Inflammatory macrophage (primary cell): ENCODE data around the gene SPOCD1.
A peak's percentile ranks its signal among the peaks of the same experiment; 100 is the strongest.

Experiments used
- DNase-seq, 2 donors: peaks; one replicate each; pipeline ENCODE4 v3.0.0-alpha.2; 2020 to 2022
- total RNA-seq, 18 experiments: gene quantifications; one replicate each; lab custom pipeline; 2026; ENCODE audit warnings: mixed read lengths in 6 of 18, inconsistent platforms in 2 of 18; lab: John Stamatoyannopoulos, UW

Gene SPOCD1
- 67.3 to 361 (median 137) reads per million in 18 experiments for total RNA-seq

DNA sequence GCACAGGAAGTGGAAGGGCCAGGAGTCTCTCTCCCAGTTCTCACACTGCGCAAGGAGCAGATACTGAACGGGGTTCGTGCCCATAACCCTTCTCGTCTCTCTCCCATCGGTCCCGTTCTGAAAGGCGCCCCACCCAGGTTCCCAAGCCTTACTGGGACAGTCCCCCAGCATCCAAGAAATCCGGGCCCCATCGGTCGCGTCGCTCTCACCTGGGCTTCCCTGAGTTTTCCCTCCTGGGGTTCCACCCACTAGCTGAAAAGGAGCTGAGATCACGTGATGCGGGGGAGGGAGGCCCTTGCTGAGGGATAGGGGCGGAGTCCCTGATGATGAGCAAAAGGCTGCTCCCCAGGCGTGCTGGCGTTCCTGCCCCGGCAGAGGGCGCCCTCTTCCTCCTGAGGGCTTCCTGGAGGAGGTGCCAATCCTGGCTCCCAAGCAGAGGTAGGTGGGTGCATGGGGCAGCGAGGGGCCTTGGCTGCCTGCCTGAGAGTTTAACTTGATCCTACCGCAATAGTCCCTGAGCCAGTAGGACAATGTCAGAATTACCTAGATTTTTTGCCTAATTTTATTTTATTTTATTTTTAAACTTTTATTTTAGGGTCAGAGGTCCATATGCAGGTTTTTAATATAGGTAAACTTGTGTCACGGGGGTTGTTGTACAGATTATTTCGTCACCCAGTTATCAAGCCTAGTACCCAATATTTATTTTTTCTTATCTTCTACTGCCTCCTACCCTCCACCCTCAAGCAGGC lies at the start of gene SPOCD1:
Gene SPOCD1 (minus strand): TSS at position 271 of the 749 bp plus-strand sequence. CDS start 689 bp downstream, outside the sequence.
- peak; percentile 77 to 81 for DNase-seq

DNA sequence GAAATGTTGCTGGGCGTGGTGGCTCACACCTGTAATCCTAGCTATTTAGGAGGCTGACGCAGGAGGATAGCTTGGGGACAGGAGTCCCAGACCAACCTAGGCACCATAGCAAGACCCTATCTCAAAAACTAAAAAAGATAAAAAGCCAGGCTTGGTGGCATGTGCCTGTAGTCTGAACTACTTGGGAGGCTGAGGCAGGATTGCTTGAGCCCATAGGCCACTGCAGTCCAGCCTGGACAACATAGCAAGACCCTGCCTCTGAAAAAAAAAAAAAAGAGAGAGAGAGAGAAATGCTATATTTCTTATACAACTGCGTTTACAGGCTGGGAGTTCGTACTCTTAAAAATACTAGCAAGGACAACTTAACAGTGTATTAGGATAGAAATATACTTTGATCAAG lies 46.2 kb upstream of the SPOCD1 start:
- DNase-seq: no peak

DNA sequence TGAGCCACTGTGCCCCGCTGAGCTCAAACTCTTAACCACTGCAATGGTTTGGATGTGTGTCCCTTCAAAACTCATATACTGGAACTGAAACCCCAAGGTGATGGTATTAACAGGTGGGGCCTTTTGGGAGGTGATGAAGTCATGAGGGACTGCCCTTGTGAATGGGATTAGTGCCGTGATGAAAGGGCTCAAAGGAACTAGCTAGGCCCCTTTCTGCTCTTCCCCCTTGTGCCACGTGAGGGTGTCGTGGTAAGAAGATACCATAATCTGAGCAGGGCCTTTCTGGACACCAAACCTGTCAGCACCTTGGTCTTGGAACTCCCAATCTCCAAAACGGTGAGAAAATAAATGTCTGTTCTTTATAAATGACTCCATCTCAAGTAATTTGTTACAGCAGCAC lies 45.5 kb upstream of the SPOCD1 start:
- no peak for DNase-seq

- DNase-seq: no peak
These were observed 44.8 kb upstream of the SPOCD1 start for GRCh38 chr1:31860581-31860980.

DNA sequence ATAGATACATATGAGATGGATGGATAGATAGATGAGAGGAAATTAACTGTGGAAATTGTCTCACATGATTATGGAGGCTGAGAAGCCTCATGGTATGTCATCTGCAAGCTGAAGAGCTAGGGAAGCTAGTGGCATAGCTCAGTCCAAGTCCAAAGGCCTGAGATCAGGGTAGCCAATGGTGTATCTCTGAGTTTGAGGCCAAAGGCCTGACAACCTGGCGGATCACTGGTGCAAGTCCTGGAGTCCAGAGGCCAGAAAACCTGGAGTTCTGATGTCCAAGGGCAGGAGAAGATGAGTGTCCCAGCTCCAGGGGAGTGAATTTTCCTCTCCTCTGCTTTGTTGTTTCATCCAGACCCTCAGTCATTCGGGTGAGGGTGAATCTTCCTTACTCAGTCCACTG lies 43.9 kb upstream of the SPOCD1 start:
- DNase-seq: no peak

DNA sequence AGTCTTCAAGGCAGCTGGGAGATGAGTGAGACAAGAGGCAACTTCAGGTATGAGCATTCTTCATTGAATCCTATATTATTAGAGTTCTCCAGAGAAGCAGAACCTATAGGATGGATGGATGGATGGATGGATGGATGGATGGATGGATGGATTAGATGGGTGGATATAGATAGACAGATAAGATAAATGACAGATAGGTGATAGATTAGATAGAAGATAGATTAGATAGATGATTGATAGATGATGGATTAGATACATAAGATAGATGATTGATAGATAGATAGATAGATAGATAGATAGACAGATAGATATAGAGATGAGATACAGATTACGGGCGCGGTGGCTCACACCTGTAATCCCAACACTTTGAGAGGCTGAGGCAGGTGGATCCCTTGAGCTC lies 43.2 kb upstream of the SPOCD1 start:
- no peak for DNase-seq

GRCh38 chr1:31857863-31858262 lies 42.0 kb upstream of the SPOCD1 start:
- no peak for DNase-seq

DNA sequence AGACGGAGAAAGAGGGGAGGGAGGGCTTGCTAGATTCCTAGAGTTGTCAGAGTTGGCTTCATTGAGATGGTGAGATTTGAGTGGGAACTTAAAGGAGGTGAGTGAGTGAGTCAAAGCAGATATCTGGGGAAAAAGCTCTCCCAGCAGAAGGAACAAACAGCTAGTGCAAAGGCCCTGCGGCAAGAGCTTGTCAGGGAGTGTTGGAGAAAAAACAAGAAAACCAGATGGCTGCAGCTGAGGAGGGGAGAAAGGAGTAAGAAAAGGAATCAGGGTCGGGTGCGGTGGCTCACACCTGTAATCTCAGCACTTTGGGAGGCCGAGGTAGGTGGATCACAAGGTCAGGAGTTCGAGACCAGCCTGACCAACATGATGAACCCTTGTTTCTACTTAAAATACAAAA lies 40.3 kb upstream of the SPOCD1 start:
- DNase-seq: no peak

- peak; percentile 52 to 60 for DNase-seq
These were observed 39.4 kb upstream of the SPOCD1 start for GRCh38 chr1:31855038-31855845.

DNA sequence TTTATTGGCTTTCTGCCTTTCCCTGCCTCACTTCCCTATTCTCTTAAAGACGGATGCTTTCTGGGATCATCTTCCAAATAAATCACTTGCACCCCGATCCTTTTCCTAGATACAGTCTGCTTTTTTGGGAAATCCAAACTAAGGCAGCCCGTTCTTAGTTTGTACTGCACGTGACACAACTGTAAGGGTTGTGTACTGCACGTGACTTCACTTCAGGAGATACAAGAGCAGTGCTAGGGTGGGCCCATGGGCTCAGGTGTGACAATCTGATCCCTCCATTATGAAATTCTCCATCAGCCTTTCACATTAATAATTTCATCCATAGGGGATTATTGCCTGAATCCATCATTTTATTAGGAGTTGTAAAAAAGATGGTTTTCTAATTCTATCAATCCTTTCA lies 33.8 kb upstream of the SPOCD1 start:
- no peak for DNase-seq

DNA sequence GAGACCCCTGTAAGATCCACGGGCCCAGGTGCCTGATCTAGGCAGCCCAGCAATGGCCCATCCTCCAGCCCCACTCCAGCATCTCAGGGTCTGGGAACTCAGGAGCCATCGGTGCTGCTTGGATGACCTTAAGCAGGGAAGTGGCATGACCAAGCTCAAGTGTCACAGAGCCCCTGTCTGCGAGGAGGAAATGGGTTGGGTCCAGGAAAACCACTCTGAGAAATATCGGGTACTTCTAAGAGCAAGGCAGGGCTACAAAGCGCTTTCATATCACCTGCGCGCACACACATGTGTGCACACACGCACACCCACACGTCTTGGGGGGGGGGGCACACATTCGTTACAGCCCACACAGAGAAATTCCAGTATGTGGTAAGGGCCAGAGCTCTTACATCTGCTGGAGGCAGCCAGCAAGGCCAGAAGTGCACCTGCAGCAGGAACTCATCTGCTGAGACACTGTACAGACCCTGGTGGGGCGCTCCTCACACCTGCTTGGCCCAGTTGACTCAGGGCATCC lies 32.6 kb upstream of the SPOCD1 start:
- DNase-seq: no peak

GRCh38 chr1:31846484-31846883 lies 30.7 kb upstream of the SPOCD1 start:
- no peak for DNase-seq

- DNase-seq: peak in 1 of 2 donors; percentile 32
These were observed 27.7 kb upstream of the SPOCD1 start for GRCh38 chr1:31843506-31843905.

DNA sequence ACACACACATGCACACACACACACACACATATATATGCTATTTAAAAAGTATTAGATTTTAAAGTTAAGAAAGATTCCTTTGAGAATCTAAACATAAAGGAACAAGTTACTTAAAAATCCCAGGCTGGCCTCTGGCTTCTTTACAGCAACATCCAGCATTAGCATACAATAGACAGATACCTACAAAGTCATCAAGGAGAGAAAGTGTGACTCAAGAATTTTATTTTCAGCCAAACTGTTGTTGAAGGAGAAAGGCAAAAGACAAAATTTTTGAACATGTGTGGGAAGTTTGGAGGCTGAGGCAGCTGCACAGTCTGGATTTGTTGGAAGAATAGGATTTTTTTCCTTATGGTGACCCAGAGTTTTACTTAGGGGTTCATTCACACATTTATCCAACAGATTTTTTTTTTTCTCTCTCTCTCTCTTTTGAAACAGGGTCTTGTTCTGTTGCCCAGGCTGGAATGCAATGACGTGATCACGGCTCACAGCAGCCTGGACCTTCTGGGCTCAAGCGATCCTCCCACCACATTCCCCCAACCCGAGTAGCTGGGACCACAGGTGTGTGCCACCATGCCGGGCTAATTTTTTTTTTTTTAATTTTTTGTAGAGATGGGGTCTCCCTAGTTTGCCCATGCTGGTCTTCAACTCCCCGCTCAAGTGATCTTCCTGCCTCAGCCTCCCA lies 24.0 kb upstream of the SPOCD1 start:
- no peak for DNase-seq

- DNase-seq: no peak
These were observed 21.8 kb upstream of the SPOCD1 start for GRCh38 chr1:31837451-31838158.

GRCh38 chr1:31836638-31837037 lies 20.8 kb upstream of the SPOCD1 start:
- no peak for DNase-seq

GRCh38 chr1:31835415-31835814 lies 19.6 kb upstream of the SPOCD1 start:
- DNase-seq: no peak

DNA sequence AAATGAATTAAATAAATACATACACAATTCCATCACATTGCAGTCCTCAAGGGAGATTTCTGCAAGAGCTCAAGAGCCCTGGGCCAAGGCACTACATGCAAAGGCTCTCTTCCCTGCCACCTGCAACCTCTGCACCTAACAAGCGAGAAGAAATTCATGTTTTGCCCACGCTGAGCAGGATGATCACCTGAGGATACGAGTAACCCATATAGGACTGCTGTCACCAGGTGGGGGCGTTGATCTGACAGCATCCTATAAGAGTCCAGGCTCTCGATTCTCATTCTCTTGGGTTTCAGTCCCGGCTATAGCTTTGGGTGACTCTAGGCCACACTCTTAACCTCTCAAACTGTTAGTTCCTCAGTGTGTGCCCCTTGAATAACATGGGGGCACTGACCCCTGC lies 18.7 kb upstream of the SPOCD1 start:
- no peak for DNase-seq

- DNase-seq: no peak
These were observed 15.9 kb upstream of the SPOCD1 start for GRCh38 chr1:31831397-31832378.

DNA sequence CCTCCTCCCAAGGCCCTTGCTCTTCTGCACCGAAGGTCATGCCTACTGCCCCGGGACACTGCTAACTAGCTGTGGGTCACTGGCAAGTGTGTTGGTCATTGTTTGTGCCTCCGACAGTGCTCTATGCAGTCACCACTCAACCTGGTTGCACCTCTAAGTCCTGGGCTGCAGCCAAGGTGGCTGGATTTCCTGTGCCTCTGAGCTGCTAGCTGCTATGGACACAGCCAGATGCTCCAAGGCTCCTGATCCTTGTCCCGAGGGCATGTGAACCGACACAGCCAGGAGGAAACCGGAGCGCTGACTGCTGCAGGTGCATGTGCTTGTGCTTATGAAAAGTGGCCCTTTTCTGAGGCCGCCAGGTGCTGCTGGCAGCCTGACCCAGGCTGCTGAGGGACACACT lies 14.7 kb upstream of the SPOCD1 start:
- no peak for DNase-seq

DNA sequence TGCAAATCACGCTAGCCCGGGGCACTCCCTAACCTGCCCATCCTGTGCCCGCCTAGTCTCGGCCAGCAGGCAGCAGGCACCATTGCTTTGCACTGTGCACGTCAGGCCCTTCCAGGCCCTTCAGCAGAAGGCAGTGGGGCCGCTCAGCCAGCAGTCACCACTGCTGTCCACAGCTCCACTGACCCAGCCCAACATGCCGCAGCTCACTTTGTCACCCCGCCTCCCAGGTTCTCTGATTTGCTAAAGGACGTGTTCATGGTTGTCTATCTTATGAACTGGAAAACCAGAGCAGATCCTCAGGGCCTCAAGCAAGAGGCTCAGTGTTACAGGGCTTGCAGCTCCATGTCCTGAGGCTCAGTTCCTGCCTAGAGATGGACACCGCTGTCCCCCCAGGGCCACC lies 14.2 kb upstream of the SPOCD1 start:
- DNase-seq: no peak
